ENCODE data around the gene SNIP1.

SNIP1 gene

DNA sequence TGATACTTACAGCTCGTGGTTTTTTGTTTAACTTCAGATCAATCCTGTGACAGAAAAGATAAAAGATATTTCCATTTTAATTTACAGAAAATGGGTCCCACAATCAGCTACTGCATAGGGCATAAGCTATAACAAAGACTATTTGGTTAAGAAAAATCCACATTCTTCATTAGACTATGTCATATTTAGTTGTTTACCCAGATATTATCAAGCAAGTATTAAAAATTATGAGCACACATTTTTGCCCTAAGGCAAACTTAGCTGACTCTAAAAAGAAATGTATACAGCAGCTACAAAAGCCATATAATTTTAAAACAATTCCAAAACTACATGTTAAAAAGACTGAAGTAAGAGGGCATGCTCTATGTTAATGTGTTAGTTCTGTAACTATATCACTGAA, 58.2 kb downstream of the SNIP1 start:
- no peaks in the 10 kb centered on the region for H3K9me3 ChIP-seq (ENCODE audit: insufficient read depth, low read length)
- no peak overlapping the region for H3K9ac ChIP-seq (ENCODE audit: low read length)
- no peaks in the 10 kb centered on the region for H4K20me1 ChIP-seq (ENCODE audit: insufficient read depth, low read length)
- no peak overlapping the region for H2AFZ ChIP-seq (ENCODE audit: low read depth, low read length)
- no peaks in the 10 kb centered on the region for H3K36me3 ChIP-seq (replicated peaks; ENCODE audit: low read depth, low read length)
- no peaks in the 10 kb centered on the region for H3K79me2 ChIP-seq (ENCODE audit: low read length)
- TF ChIP-seq EZH2phosphoT487 (IDR thresholded peaks at IDR 0.05; ENCODE audit: low read depth) (no peak), CTCF (IDR thresholded peaks at IDR 0.05; ENCODE audit: low read depth, low read length) (no peak)
- H3K27me3 ChIP-seq (ENCODE audit: low read depth, low read length) = no peaks in the 10 kb centered on the region
- no peaks in the 10 kb centered on the region for H3K4me1 ChIP-seq (ENCODE audit: low read length)
- no peak overlapping the region for H3K4me2 ChIP-seq (ENCODE audit: low read length)
- H3K4me3 ChIP-seq (ENCODE audit: low read length) = no peak overlapping the region
- H3K27ac ChIP-seq (ENCODE audit: low read length) = no peak overlapping the region

DNA sequence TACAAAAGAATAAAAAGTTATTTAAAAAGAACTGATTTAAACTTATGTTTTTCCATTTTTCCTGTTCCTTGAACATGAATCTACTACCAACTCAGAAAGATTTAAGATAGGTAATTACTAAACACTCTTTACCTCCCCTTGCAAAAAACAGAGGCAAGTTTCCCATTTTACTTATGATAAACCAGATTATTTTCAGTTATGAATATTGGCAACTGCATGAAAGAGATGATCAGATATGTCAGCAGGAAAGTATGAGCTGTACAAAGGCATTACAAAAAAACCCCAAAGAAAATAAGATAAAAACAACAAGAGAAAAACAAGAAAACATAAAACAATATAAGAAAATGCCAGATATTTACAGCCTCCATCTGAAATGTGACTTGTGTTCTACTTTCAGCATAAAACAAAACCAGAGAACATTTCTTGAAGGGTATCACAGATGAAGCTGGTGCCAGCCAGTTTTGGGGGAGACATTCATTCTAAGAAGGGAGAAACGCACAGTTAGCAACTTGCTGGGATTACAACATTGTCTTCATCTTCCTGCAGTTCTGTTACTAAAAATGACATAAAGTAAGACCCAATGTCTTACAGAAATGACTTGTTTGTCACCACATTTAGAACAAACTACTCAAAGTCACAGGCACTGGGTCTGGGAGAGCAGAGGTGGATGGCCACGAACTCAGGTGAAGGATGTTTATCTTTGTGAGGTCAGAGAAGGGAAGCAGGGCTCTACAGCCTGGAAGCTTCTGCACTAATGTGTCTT, 60.6 kb downstream of the SNIP1 start:
- no peaks in the 10 kb centered on the region for H3K79me2 ChIP-seq (ENCODE audit: low read length)
- no peak overlapping the region for H3K4me2 ChIP-seq (ENCODE audit: low read length)
- TF ChIP-seq CTCF (IDR thresholded peaks at IDR 0.05; ENCODE audit: low read depth, low read length) (no peak), EZH2phosphoT487 (IDR thresholded peaks at IDR 0.05; ENCODE audit: low read depth) (no peak)
- no peak overlapping the region for H3K27ac ChIP-seq (ENCODE audit: low read length)
- no peak overlapping the region for H2AFZ ChIP-seq (ENCODE audit: low read depth, low read length)
- H3K36me3 ChIP-seq (replicated peaks; ENCODE audit: low read depth, low read length) = no peaks in the 10 kb centered on the region
- H3K9me3 ChIP-seq (ENCODE audit: insufficient read depth, low read length) = no peaks in the 10 kb centered on the region
- no peak overlapping the region for H3K4me3 ChIP-seq (ENCODE audit: low read length)
- no peaks in the 10 kb centered on the region for H3K4me1 ChIP-seq (ENCODE audit: low read length)
- no peaks in the 10 kb centered on the region for H3K27me3 ChIP-seq (ENCODE audit: low read depth, low read length)
- H3K9ac ChIP-seq (ENCODE audit: low read length) = no peak overlapping the region
- H4K20me1 ChIP-seq (ENCODE audit: insufficient read depth, low read length) = no peaks in the 10 kb centered on the region

GRCh38 chr1:37487619-37487984, 66.5 kb downstream of the SNIP1 start:
- Histone ChIP-seq H4K20me1 (ENCODE audit: insufficient read depth, low read length) (peaks cover 17% of the 10 kb centered on the region; the same call in 1 of the 2 replicates), H3K27ac (ENCODE audit: low read length) (no peak overlapping the region), H3K4me3 (ENCODE audit: low read length) (no peak overlapping the region), H3K9ac (ENCODE audit: low read length) (no peak overlapping the region), H3K4me1 (ENCODE audit: low read length) (no peaks in the 10 kb centered on the region), H3K79me2 (ENCODE audit: low read length) (no peaks in the 10 kb centered on the region), H3K27me3 (ENCODE audit: low read depth, low read length) (no peaks in the 10 kb centered on the region), H3K36me3 (replicated peaks; ENCODE audit: low read depth, low read length) (peaks cover 6% of the 10 kb centered on the region), H2AFZ (ENCODE audit: low read depth, low read length) (no peak overlapping the region), H3K9me3 (ENCODE audit: insufficient read depth, low read length) (no peaks in the 10 kb centered on the region), H3K4me2 (ENCODE audit: low read length) (no peak overlapping the region)
- no peak for TF ChIP-seq EZH2phosphoT487 (IDR thresholded peaks at IDR 0.05; ENCODE audit: low read depth)
- TF ChIP-seq CTCF (IDR thresholded peaks at IDR 0.05; ENCODE audit: low read depth, low read length) = no peak

DNA sequence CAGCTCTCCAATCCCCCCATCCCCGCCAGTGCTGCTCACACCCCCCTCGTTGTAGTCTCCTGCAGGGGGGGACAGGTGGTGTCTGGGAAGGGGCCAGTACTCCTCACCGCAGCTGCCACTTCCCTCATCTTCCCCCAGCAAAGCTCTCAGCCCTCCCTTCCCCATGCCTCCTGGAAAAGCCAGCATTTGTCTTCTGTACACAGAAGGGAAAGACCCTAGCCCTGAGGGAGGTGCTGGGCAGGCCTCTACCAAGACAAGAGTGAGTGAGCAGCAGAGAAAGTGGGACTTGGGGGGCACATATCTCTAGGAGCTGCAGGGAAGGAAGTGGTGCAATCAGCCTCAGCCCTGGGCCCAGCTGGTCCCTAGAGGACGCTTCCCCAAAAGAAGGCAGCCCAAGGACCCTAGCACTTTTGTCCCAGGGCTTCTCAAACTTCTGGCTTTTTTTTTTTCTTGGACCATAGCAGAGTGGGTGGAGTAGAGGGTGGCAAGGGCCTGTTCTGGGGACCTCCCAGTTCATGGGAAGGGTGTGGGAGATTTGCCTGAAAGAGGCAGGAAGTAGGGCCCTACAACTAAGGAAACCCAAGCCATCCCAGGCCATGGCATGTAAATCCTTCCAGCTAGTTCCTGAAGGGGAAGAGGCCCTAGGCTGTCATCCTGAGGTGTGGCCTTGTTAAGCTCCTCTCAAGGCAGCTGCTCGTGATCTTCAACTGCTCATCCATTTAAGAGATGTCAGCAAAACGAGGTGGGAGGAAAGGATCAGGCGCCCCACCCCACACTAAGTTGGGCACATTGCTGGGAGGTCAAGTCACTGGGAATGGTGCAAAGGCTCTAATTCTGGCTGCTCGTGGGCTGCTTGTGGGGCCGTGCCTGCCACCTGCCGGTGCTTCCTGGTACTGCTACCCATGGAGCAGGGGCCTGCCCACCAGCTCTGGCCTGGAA, 67.1 kb downstream of the SNIP1 start:
- Histone ChIP-seq H3K4me1 (ENCODE audit: low read length) (no peaks in the 10 kb centered on the region), H3K79me2 (ENCODE audit: low read length) (peaks cover 1% of the 10 kb centered on the region; the same call in 1 of the 2 replicates), H2AFZ (ENCODE audit: low read depth, low read length) (no peak overlapping the region), H4K20me1 (ENCODE audit: insufficient read depth, low read length) (peaks cover 22% of the 10 kb centered on the region), H3K9me3 (ENCODE audit: insufficient read depth, low read length) (no peaks in the 10 kb centered on the region), H3K4me3 (ENCODE audit: low read length) (no peak overlapping the region), H3K36me3 (replicated peaks; ENCODE audit: low read depth, low read length) (peaks cover 12% of the 10 kb centered on the region), H3K27ac (ENCODE audit: low read length) (no peak overlapping the region), H3K9ac (ENCODE audit: low read length) (no peak overlapping the region), H3K27me3 (ENCODE audit: low read depth, low read length) (no peaks in the 10 kb centered on the region), H3K4me2 (ENCODE audit: low read length) (no peak overlapping the region)
- TF ChIP-seq EZH2phosphoT487 (IDR thresholded peaks at IDR 0.05; ENCODE audit: low read depth) (no peak), CTCF (IDR thresholded peaks at IDR 0.05; ENCODE audit: low read depth, low read length) (peak; percentile 75)

All from OCI-LY3 (cell line).